NCI-H2196 treated with DMSO at 0.1 percent for 48 hours (cell line): ENCODE data around the gene CRELD1.
"Not testable (repeated sequence)": the region's sequence is repeated elsewhere in the genome, so short reads cannot be mapped to it uniquely, and the experiment has no call there.

Source experiments
- DNase-seq: peaks from one replicate; lab custom pipeline; 2025; ENCODE audit not compliant: unreplicated experiment; lab: John Stamatoyannopoulos, UW

CRELD1 gene

DNA sequence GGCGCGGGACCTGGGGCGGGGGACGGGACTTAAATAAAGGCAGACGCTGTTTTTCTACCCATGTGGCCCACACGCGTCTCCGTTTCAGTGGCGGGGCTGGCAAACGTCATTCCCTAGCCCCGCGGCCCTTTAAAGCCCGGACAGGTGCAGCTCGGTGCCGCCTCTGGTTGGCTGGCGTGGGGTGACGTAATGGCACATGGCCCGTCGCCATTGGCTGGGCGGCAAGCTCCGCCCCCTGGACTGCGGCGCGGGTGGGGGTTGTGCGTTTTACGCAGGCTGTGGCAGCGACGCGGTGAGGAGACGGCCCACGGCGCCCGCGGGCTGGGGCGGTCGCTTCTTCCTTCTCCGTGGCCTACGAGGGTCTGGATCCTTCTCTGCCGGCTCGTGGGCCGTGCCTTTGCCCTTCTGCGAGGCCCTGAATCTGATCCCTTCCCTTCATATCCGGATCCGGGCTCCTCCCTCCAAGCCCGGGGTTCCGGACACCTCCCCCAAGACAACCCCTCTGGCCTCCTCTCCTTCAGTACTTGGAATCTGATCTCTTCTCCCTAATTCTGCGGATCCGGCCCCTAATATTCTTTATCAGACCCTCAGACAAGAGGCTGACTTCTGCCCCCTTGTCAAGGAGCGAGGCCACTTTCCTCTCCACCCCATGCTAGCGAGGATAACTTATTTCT is at the start of gene CRELD1:
CRELD1 (plus strand) TSS at position 274 of the 674 bp plus-strand sequence. CDS start 605 bp downstream, outside the sequence.
- DNase-seq = peak; percentile 69

- no peak for DNase-seq
These were observed 49.0 kb upstream of the CRELD1 start for GRCh38 chr3:9884555-9885165.

- no peak for DNase-seq
These were observed 47.3 kb upstream of the CRELD1 start for GRCh38 chr3:9886328-9886727.

- DNase-seq = no peak
These were observed 46.2 kb upstream of the CRELD1 start for GRCh38 chr3:9887480-9887879.

- DNase-seq = no peak
These were observed 45.1 kb upstream of the CRELD1 start for GRCh38 chr3:9888540-9888939.

DNA sequence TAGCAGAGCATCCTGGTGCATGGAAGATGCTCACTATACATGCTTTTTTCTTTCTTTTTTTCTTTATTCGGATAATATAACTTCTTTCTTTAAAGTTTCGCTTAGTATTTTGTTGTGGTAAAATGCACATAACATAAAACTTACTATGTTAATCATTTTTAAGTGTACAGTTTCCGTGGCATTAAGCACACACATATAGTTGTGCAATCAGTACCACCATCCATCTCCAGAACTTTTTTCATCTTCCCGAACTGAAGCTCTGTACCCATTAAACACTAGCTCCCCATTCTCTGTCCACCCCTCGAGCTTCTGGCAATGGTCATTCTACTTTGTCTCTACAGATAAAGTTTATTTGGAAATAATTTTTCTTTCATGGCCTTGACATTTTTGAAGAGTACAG is 44.2 kb upstream of the CRELD1 start:
- DNase-seq = no peak

- DNase-seq = peak; percentile 39
These were observed 43.2 kb upstream of the CRELD1 start, which contains the start of gene JAGN1 for GRCh38 chr3:9890249-9891071. Gene JAGN1, plus strand, starts transcription at chr3:9890610. Its CDS starts 113 bp downstream, at chr3:9890723.

DNA sequence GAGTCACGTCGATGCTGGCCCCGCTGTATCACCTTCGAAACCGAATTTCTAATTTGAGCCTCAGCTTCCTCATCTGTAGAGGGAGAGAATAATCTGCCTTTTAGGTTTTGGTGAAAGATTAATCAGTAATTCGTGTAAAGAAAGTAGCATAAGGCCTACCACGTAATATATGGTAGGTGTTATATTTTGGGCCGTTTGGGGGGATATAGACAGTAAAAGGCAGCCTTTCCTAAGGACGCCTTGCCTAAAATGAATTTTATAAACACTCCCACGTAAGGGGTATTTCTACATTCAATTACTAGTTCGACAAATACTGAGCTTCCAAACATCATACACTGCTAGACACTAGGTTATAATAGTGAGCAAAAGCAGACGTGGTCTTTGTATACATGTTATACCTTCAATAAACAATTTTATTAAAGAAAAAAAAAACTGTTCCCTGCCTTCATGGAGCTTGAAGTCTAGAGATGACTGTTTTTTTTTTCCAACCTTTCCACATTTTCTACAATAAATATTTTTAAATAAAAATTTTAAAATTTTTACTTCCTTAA is 42.5 kb upstream of the CRELD1 start:
- DNase-seq = no peak

DNA sequence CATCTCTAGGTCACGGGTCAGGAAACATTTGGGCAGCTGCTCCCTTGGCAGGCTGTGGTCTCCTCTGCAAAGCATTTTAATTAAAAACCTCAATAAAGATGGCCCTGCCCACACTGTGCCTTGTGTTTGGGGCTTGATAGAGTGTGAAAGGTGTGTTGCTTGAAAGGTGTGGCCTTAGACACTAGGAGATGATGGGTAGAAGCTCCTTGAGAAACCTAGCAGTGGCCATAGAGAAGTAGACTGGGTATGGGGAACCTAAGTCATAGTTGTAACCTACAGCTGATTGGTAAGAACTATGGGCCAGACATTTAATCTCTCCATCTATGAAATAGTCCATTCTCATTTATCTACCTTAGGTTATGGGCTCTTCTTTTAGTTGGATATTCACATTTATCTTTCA is 39.9 kb upstream of the CRELD1 start:
- DNase-seq = no peak

DNA sequence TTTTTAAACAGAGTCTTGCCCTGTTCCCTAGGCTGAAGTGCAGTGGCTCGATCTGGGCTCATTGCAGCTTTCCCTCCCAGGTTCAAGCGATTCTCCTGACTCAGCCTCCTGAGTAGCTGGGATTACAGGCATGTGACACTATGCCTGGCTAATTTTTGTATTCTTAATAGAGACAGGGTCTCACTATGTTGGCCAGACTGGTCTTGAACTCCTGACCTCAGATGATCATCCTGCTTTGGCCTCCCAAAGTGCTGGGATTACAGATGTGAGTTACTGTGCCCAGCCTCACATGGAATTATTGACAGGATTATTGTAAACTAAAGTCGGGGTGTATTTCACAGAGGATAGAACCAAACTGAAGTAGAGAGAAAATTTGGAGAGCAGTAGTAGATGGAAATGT is 37.9 kb upstream of the CRELD1 start:
- not testable (repeated sequence) for DNase-seq

GRCh38 chr3:9896755-9897407 is 36.8 kb upstream of the CRELD1 start:
- DNase-seq = not testable (repeated sequence)

GRCh38 chr3:9897408-9898372 is 35.9 kb upstream of the CRELD1 start:
- no peak for DNase-seq

DNA sequence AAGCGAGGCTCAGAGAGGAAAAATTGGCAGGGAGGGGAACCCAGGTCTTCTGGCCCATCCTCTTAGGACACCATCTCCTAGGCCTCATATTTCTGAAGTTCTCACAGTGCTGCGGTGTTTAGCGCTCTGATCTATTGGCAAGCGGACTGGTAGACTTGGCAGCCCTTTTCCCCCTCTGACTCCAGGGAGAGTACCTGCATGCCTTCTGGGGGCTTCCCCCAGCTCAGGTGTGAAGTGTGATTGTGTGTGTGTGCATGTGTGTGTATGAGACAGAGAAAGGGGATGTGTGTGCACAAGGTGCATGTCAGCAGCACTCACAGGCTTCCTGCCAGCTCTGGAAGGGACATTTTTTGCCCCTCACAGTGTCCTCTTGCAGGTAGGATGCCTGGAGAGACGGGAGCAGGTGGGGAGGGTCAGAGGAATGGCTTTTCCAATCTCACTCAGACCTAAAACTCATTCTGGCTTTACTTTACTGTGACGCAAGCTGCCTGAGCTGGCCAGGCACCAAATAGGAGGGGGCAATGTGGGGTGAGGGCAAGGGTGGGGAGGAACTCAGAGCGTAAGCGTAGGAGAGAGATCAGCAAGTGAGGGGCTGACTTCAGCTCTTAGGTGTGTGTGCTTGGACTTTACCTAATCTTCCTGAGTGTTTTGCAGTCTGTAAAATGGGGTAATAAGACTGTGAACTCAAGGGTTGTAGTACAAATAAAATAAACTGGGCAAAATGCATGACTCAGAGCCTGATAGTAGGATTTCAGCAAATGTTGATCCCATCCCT is 35.0 kb upstream of the CRELD1 start:
- DNase-seq = no peak

DNA sequence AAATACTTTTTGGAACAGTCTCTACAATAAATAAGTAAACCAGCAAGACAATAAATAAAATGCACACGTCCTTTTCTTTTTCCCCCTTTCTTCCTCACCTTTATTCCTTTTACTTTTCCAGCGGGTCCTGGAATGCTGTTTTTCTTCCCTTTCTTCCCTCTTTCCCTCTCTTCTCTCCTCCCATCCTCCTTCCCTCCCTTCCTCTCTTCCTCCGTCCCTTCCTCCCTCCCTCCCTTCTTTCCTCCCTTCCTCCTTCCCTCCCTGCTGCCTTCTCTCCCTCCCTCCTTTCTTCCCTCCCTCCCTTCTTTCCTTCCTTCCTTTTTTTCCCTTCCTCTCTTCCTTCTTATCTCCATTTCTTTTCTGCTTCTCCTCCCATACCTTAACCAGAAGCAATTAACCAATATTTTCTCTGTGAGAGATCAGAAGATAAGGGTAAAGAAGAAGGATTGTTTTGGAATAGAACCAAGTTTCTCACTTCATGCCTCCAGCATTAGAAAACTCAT is 34.3 kb upstream of the CRELD1 start:
- DNase-seq = no peak

DNA sequence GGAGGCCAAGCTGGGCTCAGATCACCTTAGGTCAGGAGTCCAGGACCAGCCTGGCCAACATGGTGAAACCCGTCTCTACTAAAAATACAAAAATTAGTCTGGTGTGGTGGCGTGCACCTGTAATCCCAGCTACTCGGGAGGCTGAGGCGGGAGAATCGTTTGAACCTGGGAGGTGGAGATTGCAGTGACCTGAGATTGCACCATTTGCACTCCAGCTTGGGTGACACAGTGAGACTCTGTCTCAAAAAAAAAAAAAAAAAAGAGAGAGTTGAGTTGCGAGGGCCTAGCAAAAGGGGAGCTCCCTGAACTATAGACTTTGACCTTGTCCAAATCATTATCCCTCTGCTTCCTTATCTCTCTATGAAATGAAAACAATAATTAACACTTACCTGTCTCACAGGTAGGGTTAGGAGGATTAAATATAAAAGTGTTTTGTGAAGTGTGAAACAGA is 32.6 kb upstream of the CRELD1 start:
- not testable (repeated sequence) for DNase-seq

GRCh38 chr3:9901967-9902366 is 31.7 kb upstream of the CRELD1 start:
- DNase-seq = no peak

- no peak for DNase-seq
These were observed 31.0 kb upstream of the CRELD1 start, which contains the start of gene IL17RE for GRCh38 chr3:9902372-9903237. Gene IL17RE, plus strand, starts transcription at chr3:9902848. Its CDS starts 85 bp downstream, at chr3:9902933.

- DNase-seq = no peak
These were observed 30.4 kb upstream of the CRELD1 start for GRCh38 chr3:9903238-9903624.
